OCI-LY3 (cell line): ENCODE measurements around the gene GPR87.
A peak's percentile ranks its signal among the peaks of the same experiment; 100 is the strongest.

Source experiments
- H2AFZ ChIP-seq: fragments of 200-600, 300-600 bp; shearing (Covaris generic); 2 replicates; pipeline ENCODE4 v1.6.0; 2014; ENCODE audit warnings: antibody characterized with exemption, low read depth, low read length
- H3K27ac ChIP-seq: fragments of 200-600, 300-600 bp; sonication (generic); 2 replicates; pipeline ENCODE4 v1.5.1; 2014; ENCODE audit warnings: mild to moderate bottlenecking, low read length, moderate library complexity, mixed read lengths
- H3K27me3 ChIP-seq: fragments of 200-600, 300-600 bp; sonication (generic); 2 replicates; pipeline ENCODE4 v1.6.1; 2014; ENCODE audit warnings: low read depth, low read length, mixed read lengths
- H3K36me3 ChIP-seq: fragments of 200-600, 300-600 bp; sonication (generic); replicated peaks from 2 replicates; pipeline ENCODE3; 2014; ENCODE audit warnings: low read depth, low read length, mixed read lengths
- H3K4me1 ChIP-seq: fragments of 300-600, 200-600 bp; sonication (generic); 2 replicates; pipeline ENCODE4 v1.6.1; 2014; ENCODE audit warnings: low read length, mixed read lengths
- H3K4me2 ChIP-seq: fragments of 200-600, 300-600 bp; sonication (generic); 2 replicates; pipeline ENCODE4 v1.6.1; 2014; ENCODE audit warnings: low read length, mixed read lengths
- H3K4me3 ChIP-seq: fragments of 300-600, 200-600 bp; sonication (generic); 2 replicates; pipeline ENCODE4 v1.5.1; 2014; ENCODE audit warnings: antibody characterized with exemption, mild to moderate bottlenecking, low read length, moderate library complexity
- H3K79me2 ChIP-seq: fragments of 300-600, 200-600 bp; shearing (Covaris generic); 2 replicates; pipeline ENCODE4 v1.6.1; 2014; ENCODE audit warnings: mild to moderate bottlenecking, low read length, mixed read lengths
- H3K9ac ChIP-seq: fragments of 300-600, 200-600 bp; shearing (Covaris generic); 2 replicates; pipeline ENCODE4 v1.6.0; 2014; ENCODE audit warnings: mild to moderate bottlenecking, low read length, moderate library complexity
- H3K9me3 ChIP-seq: fragments of 200-600, 300-600 bp; shearing (Covaris generic); 2 replicates; pipeline ENCODE4 v1.6.1; 2014; ENCODE audit warnings: low read length, mixed read lengths; ENCODE audit not compliant: insufficient read depth
- H4K20me1 ChIP-seq: fragments of 200-600, 300-600 bp; sonication (generic); 2 replicates; pipeline ENCODE4 v1.6.1; 2016; ENCODE audit warnings: low read length, mixed read lengths; ENCODE audit not compliant: insufficient read depth
- EZH2phosphoT487 ChIP-seq: fragments of 200-600 bp; shearing (Covaris generic); IDR thresholded peaks from 2 replicates; pipeline ENCODE4 v1.6.1; 2018; ENCODE audit warnings: antibody characterized with exemption, mixed run types, low read depth
- TF ChIP-seq, protein P1 (sequence below): fragments of 200-600, 300-600 bp; sonication (generic); IDR thresholded peaks from 2 replicates; pipeline ENCODE4 v1.5.1; 2014; ENCODE audit warnings: antibody characterized with exemption, low read length, low read depth

GPR87 gene

DNA sequence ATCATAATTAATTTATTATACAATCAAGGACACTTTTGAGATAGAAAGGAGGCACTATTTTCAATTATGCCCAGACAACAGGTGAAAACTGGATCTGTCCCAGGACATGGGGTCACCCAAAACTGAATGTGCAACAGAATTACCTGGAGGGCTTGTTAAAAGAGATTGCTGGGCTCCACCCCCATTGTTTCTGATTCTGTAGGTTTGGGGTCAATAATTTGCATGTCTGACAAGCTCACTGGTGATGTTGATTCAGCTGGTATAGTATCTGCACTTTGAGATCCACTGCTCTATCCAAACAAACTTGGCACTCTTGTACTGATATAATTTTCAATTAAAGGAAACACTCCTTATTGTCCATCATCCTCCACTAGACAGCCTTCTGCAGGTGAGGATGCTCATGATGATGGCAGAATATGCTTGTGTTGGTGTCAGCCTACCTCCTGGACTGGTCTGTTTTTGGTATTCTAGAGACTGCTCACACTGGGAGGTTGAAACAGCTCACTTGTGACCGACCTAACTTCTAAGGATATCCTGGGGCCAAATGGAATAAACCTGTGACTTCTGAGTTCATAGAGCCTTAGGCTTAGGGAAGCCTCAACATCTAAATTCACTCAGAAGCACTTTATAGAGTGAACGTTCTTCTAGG is 40.5 kb downstream of the GPR87 start:
- Histone ChIP-seq H3K4me1 (peaks cover 95% of the 10 kb centered on the region), H2AFZ (no peak overlapping the region), H3K27me3 (no peaks in the 10 kb centered on the region), H3K79me2 (peaks cover 44% of the 10 kb centered on the region), H4K20me1 (no peaks in the 10 kb centered on the region), H3K9ac (peak overlapping the region; percentile 87), H3K9me3 (no peaks in the 10 kb centered on the region), H3K27ac (peak overlapping the region; percentile 99), H3K36me3 (no peaks in the 10 kb centered on the region), H3K4me3 (peak overlapping the region; percentile 78), H3K4me2 (peak overlapping the region; percentile 88)
- TF ChIP-seq EZH2phosphoT487 = no peak
- TF ChIP-seq, protein P1, sequence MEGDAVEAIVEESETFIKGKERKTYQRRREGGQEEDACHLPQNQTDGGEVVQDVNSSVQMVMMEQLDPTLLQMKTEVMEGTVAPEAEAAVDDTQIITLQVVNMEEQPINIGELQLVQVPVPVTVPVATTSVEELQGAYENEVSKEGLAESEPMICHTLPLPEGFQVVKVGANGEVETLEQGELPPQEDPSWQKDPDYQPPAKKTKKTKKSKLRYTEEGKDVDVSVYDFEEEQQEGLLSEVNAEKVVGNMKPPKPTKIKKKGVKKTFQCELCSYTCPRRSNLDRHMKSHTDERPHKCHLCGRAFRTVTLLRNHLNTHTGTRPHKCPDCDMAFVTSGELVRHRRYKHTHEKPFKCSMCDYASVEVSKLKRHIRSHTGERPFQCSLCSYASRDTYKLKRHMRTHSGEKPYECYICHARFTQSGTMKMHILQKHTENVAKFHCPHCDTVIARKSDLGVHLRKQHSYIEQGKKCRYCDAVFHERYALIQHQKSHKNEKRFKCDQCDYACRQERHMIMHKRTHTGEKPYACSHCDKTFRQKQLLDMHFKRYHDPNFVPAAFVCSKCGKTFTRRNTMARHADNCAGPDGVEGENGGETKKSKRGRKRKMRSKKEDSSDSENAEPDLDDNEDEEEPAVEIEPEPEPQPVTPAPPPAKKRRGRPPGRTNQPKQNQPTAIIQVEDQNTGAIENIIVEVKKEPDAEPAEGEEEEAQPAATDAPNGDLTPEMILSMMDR = no peak

DNA sequence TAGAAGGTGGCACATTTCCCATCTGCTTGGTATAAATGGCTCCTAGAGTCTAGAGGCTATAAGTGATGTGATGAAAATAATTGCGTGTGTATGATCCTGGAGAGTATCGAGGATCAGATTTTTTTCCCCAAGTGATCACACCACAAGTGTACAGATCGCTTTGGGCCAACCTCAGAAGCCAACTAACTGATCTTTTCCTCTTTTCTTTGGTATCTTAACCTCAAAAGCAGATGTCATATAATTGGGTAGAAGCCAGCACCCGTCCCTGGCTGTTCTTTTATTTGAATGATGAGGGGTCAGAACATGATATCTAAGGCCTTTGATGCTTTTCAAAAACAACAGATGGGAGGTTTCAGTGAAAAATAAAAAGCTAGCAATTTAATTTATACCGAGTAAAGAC is 41.5 kb downstream of the GPR87 start:
- Histone ChIP-seq H4K20me1 (no peaks in the 10 kb centered on the region), H3K27me3 (no peaks in the 10 kb centered on the region), H2AFZ (no peak overlapping the region)

DNA sequence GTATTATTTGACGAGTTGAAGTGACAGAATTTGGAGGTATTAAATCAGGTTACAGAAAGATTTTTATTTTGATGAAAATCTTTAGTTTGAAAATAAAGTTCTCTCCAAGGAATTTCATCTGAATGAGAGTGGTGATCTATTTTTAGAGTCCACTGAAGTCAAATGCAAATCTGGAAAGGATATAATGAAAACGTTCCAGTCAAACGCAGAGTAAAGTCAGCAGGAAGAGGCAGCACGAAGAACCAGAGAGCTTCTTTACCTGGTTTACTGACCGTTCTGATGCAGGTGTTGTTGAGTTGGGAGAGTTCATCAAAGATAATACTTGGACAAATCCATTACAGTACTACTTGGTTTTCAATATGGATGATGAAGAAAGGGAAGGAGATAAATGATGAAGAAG is 47.0 kb downstream of the GPR87 start:
- peak overlapping the region; percentile 58 for H3K4me2 ChIP-seq
- peak overlapping the region; percentile 45; the same call in 1 of the 2 replicates for H3K9ac ChIP-seq
- no peaks in the 10 kb centered on the region for H3K9me3 ChIP-seq
- no peak overlapping the region for H2AFZ ChIP-seq
- H3K4me3 ChIP-seq = 0 out of 2 replicates have a peak overlapping the region, but pooled peaks have one; percentile 3
- H3K36me3 ChIP-seq = peaks cover 2% of the 10 kb centered on the region
- no peaks in the 10 kb centered on the region for H3K27me3 ChIP-seq
- H3K79me2 ChIP-seq = peaks cover 69% of the 10 kb centered on the region
- peak overlapping the region; percentile 99 for H3K27ac ChIP-seq
- TF ChIP-seq, protein P1 = no peak
- no peak for TF ChIP-seq EZH2phosphoT487
- peaks cover 99% of the 10 kb centered on the region for H3K4me1 ChIP-seq
- no peaks in the 10 kb centered on the region for H4K20me1 ChIP-seq

More for the DNA sequence above, 41.5 kb downstream of the GPR87 start:
- Histone ChIP-seq H3K4me3 (peak overlapping the region; percentile 78), H3K4me2 (peak overlapping the region; percentile 88), H3K9me3 (no peaks in the 10 kb centered on the region), H3K4me1 (peaks cover 99% of the 10 kb centered on the region), H3K79me2 (peaks cover 55% of the 10 kb centered on the region), H3K36me3 (no peaks in the 10 kb centered on the region), H3K27ac (peak overlapping the region; percentile 99), H3K9ac (peak overlapping the region; percentile 87)
- TF ChIP-seq, protein P1 = no peak
- no peak for TF ChIP-seq EZH2phosphoT487

DNA sequence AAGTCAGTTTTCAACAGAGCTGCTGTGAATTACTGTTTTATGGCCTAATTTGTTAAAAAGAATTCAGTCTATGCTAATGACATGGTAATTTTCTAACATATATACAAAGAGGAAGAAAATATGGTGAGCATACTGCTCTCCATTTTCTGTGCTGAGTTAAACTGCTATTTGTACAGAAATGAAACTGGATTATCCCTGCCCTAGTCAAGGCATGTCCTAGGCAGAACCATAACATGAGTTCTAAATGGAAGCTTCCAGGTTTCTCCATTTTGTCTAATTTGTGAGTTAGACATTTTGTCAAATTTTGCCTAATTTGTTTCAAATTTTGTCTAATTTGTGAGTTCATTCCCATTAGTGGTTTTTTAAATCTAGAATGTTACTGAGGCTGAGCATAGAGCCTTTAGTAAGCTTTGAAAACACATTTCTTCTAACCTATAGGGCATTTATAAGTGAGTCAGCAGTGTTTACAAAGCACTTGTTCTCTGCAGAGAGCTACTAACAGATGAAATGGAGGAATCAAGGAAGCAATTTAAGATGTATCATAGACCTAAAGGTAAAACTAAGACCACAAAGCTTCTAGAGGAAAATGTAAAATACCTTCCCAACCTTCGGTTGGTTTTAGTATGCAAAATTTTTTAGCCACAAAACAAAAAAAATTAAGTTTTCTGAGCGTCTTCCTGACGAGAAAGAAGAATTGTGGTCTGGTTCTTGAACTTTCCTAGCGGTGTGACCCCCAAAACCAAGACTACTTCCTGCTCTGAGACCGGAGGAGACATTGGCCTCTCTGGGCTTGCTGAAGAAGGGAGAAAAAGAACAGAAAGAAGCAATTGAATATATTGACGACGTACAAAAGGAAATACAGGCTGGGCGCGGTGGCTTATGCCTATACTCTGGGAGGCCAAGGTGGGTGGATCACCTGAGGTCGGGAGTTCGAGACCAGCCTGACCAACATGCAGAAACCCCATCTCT is 48.1 kb downstream of the GPR87 start:
- no peaks in the 10 kb centered on the region for H3K9me3 ChIP-seq
- H2AFZ ChIP-seq = no peak overlapping the region
- H3K36me3 ChIP-seq = peaks cover 6% of the 10 kb centered on the region
- 0 out of 2 replicates have a peak overlapping the region, but pooled peaks have one; percentile 4 for H3K4me3 ChIP-seq
- H3K27me3 ChIP-seq = no peaks in the 10 kb centered on the region
- TF ChIP-seq, protein P1 = no peak
- no peak for TF ChIP-seq EZH2phosphoT487
- H3K79me2 ChIP-seq = peaks cover 78% of the 10 kb centered on the region
- peak overlapping the region; percentile 99 for H3K27ac ChIP-seq
- peak overlapping the region; percentile 22 for H3K9ac ChIP-seq
- no peaks in the 10 kb centered on the region for H4K20me1 ChIP-seq
- H3K4me1 ChIP-seq = peaks cover 99% of the 10 kb centered on the region
- peak overlapping the region; percentile 37 for H3K4me2 ChIP-seq
